Neural progenitor cell (in vitro differentiated cells): ENCODE measurements around the gene PEPD.

Experiments used
- CTCF ChIP-seq: fragments of 200-600 bp; sonication (generic); IDR thresholded peaks from 2 replicates; pipeline ENCODE4 v1.5.1; 2017; ENCODE audit warnings: antibody characterized with exemption, mild to moderate bottlenecking
- EZH2 ChIP-seq: fragments of 200-600 bp; sonication (generic); IDR thresholded peaks from 2 replicates; pipeline ENCODE4 v1.6.1; 2017; ENCODE audit warnings: antibody characterized with exemption, mild to moderate bottlenecking, moderate library complexity
- EZH2phosphoT487 ChIP-seq: fragments of 200-600 bp; sonication (generic); IDR thresholded peaks from 2 replicates; pipeline ENCODE4 v1.6.1; 2017; ENCODE audit warnings: antibody characterized with exemption

DNA sequence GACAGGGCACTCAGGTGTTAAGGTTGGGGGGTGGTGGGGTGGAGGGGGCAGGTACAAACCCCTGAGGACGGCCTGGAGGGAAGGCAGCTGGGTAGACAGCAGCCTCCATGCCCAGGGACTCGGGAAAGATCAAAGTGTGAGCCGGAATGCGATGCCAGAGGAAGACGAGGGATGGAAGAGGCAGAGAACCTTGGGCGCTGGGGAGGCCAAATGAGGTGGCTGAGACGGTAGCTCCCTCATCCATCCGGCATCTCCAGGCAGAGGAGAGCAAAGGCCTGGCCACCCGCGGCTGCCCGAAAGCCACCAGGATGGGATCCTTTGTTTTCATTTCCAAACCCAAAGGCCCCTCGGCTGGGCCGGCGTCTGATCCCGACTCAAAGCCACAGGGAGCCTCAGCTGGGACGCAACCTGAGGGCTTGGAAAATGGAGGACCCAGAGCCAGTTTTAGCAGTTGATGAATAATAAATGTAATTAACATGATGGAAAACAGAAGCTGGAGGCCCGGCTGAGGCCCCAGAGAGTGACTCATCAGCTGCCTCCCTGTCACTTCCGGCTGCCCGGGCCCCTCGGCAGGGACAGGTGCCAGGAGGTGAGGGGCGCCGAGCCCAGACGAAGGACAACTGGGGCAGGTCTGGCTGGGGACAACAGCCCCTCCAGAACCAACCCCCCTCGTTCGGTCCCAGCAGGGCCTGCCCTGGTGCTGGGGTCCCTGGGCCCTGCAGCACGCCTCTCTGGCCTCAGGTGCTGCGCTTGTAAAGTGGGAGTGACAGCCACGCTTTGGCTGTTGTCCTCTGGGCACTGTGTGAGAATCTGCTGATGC is 86.5 kb downstream of the PEPD start:
- TF ChIP-seq CTCF (no peak), EZH2 (no peak), EZH2phosphoT487 (no peak)
